Breast epithelium (tissue), 4 donors: ENCODE measurements around the gene BRD2. TPM values are rescaled to one million over a fixed set of nuclear protein-coding genes. Genes with fewer than 3 reads are reported as not detected.
"Not testable (repeated sequence)": the region's sequence is repeated elsewhere in the genome, so short reads cannot be mapped to it uniquely, and the experiment has no call there.

ENCODE experiments used
- DNase-seq, 2 donors: peaks; one replicate each; pipeline ENCODE4 v3.0.0-alpha.2; 2019; ENCODE audit warnings: low spot score in 2 of 2
- H3K27ac ChIP-seq, 2 donors: fragments of 200-600 bp; sonication (generic) in 1 of 2; one replicate each; pipeline ENCODE4 v1.5.1; 2016 to 2019; ENCODE audit warnings: mild to moderate bottlenecking in 1 of 2
- H3K27me3 ChIP-seq, 2 donors: fragments of 200-600 bp; sonication (generic) in 1 of 2; one replicate each; pipeline versions ENCODE4 v1.5.1 to v1.6.0; 2017 to 2019; ENCODE audit warnings: control low read depth in 1 of 2, mild to moderate bottlenecking in 1 of 2
- H3K36me3 ChIP-seq: fragments of 200-600 bp; one replicate; pipeline ENCODE4 v1.5.1; 2019
- H3K4me1 ChIP-seq, 2 donors: fragments of 200-600 bp; sonication (generic); one replicate each; pipeline ENCODE4 v1.5.1; 2016 to 2019; ENCODE audit warnings: control low read depth in 1 of 2
- H3K4me3 ChIP-seq, 3 donors: fragments of 200-600 bp; sonication (generic); 1 replicate in 2 of 3; 2 replicates in 1 of 3; pipeline ENCODE4 v1.5.1; 2016 to 2019; ENCODE audit warnings: mild to moderate bottlenecking in 3 of 3, moderate library complexity in 2 of 3
- H3K9me3 ChIP-seq, 2 donors: fragments of 200-600 bp; sonication (generic) in 1 of 2; one replicate each; pipeline ENCODE4 v1.5.1; 2016 to 2019; ENCODE audit warnings: control low read depth in 1 of 2
- CTCF ChIP-seq, 3 donors: fragments of 450-650 bp; IDR thresholded peaks; one replicate each; pipeline ENCODE4 v1.5.1; 2016 to 2017; ENCODE audit warnings: antibody characterized with exemption in 3 of 3, mild to moderate bottlenecking in 3 of 3, moderate library complexity in 3 of 3
- POLR2A ChIP-seq: fragments of 450-650 bp; IDR thresholded peaks from one replicate; pipeline ENCODE4 v1.6.1; 2016; ENCODE audit warnings: antibody characterized with exemption, mild to moderate bottlenecking, moderate library complexity
- POLR2AphosphoS5 ChIP-seq, 3 donors: sonication (generic); formaldehyde crosslinking; IDR thresholded peaks; one replicate each; pipeline ENCODE4 v1.6.1; 2017; ENCODE audit warnings: antibody characterized with exemption in 3 of 3
- intact Hi-C: fragments of 100-400 bp; cut with DNase I; formaldehyde crosslinking; loops from one replicate; pipeline ENCODE4 v1.15.1; 2023; ENCODE audit warnings: low total_unique reads
- total RNA-seq, 3 donors: library from RNA; depleted of rRNA; stranded (reverse); fragments of >200 nt; gene quantifications; one replicate each; pipeline ENCODE4 v1.1.0, GENCODE V29; 2016

The BRD2 gene
- total RNA-seq, 3 donors from 2014 or later, result 111 to 159 (median 122) TPM

DNA sequence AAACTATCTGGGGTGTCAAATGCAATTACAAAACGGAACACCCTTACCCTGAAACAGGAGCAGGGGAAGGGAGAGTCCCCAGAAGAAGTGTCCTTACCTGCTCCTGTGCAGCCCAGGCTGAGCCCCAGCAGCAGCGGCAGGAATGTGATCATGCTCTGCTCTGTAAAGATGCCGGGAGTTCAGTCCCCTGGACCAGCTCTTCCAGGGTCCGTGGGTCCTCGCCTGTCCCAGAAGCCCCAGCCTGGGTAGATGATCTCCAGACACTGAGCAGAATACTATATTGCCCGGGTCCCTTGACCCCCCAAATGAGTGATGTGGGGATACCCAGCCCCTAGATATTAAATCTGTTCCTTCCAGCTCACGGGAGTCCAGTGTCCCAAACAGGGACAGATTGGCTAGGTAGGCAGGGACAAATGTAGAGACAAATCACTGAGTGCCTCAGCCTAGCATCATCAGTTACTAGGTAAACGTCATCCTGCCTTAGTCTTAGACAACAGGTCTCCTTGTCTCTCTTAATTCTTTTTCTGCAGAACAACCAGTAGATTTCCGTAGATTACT, 27.7 kb upstream of the BRD2 start, which contains the start of gene HLA-DMB:
Gene HLA-DMB (minus strand): TSS at position 373 of the 558 bp plus-strand sequence. CDS start 221 bp downstream, at position 152.
- H3K27ac ChIP-seq, result peak within 1 kb of the TSS; percentile 50 to 52
- DNase-seq, result peak in 1 of 2 donors; percentile 64
- no peaks in the 10 kb centered on the region for H3K36me3 ChIP-seq
- TF ChIP-seq CTCF (IDR thresholded peaks at IDR 0.05) (no peak), POLR2A (no peak), POLR2AphosphoS5 (IDR thresholded peaks at IDR 0.05) (no peak)
- H3K4me1 ChIP-seq, result no peaks in the 10 kb centered on the region
- intact Hi-C loops, result no loop called here
- H3K4me3 ChIP-seq, result peak within 1 kb of the TSS; percentile 45 to 61 (median 48)
- no peaks in the 10 kb centered on the region for H3K9me3 ChIP-seq
- no peaks in the 10 kb centered on the region for H3K27me3 ChIP-seq

DNA sequence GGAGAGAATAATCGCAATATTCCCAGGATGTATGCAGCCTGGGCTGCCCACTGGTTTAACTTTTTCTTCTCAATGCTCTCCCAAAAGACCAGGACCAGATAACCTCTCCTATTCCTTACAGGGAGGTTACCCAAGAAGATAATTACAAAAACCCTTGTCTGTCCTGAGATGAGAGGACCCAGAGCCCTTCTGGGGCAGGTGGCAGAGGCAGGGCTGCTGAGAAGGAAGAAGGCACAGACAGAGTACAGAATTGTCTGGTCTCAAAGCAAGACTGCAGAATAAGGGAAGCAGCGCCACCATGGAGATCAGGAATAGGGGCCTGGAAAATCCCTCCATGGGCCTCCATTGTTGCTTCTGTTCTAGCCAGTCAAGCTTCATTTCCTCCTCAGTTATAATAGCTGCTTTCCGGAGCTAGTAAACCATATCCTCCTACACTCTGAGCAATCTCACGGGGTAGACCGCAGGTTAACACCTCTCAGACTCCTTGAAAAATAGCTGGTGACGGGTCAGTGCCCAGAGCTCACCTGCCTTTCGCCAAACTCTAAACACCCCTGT, 27.1 kb upstream of the BRD2 start:
- no peak for DNase-seq
- TF ChIP-seq POLR2A, result no peak
- no peak for TF ChIP-seq CTCF (IDR thresholded peaks at IDR 0.05)
- no peak for TF ChIP-seq POLR2AphosphoS5 (IDR thresholded peaks at IDR 0.05)
- Histone ChIP-seq H3K27me3 (no peaks in the 10 kb centered on the region), H3K27ac (peak overlapping the region; percentile 45 to 50), H3K4me1 (no peaks in the 10 kb centered on the region), H3K36me3 (no peaks in the 10 kb centered on the region), H3K9me3 (no peaks in the 10 kb centered on the region), H3K4me3 (no peak overlapping the region)
- intact Hi-C loops, result no loop called here

DNA sequence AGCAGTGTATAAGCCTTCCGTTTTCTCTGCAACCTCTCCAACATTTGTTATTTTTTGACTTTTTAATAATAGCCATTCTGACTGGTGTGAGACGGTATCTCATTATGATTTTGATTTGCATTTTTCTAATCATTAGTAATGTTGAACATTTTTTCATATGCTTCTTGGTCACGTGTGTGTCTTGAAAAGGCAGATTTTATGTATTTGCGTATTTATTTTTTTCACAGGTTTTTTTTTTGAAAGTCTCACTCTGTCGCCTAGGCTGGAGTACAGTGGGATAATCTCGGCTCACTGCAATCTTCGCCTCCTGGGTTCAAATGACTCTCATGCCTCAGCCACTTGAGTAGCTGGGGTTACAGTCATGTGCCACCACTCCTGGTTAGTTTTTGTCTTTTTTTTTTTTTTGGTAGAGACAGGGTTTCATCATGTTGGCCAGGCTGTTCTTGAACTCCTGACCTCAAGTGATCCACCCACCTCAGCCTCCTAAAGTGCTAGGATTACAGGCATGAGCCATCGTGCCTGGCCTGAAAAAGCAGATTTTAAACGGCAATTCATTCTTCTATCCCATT, 25.8 kb upstream of the BRD2 start:
- H3K4me3 ChIP-seq, H3K36me3 ChIP-seq, H3K9me3 ChIP-seq, H3K4me1 ChIP-seq, H3K27me3 ChIP-seq, intact Hi-C loops, DNase-seq, H3K27ac ChIP-seq: not testable (repeated sequence)

GRCh38 chr6:32943864-32944649, 24.3 kb upstream of the BRD2 start:
- Histone ChIP-seq H3K27ac (no peak overlapping the region), H3K4me3 (peak overlapping the region in 1 of 3 donors; percentile 5), H3K36me3 (no peaks in the 10 kb centered on the region), H3K9me3 (no peaks in the 10 kb centered on the region), H3K27me3 (no peaks in the 10 kb centered on the region), H3K4me1 (no peaks in the 10 kb centered on the region)
- no peak for TF ChIP-seq POLR2AphosphoS5 (IDR thresholded peaks at IDR 0.05)
- TF ChIP-seq CTCF (IDR thresholded peaks at IDR 0.05), result no peak
- no peak for TF ChIP-seq POLR2A
- DNase-seq, result no peak
- intact Hi-C loops, result no loop called here

GRCh38 chr6:32945108-32945760, 23.2 kb upstream of the BRD2 start:
- Histone ChIP-seq H3K9me3 (no peaks in the 10 kb centered on the region), H3K36me3 (no peaks in the 10 kb centered on the region), H3K4me1 (no peaks in the 10 kb centered on the region), H3K27ac (no peak overlapping the region), H3K27me3 (no peaks in the 10 kb centered on the region), H3K4me3 (no peak overlapping the region)
- intact Hi-C loops, result no loop called here
- DNase-seq, result no peak
- TF ChIP-seq CTCF (IDR thresholded peaks at IDR 0.05), result no peak
- no peak for TF ChIP-seq POLR2A
- TF ChIP-seq POLR2AphosphoS5 (IDR thresholded peaks at IDR 0.05), result no peak
